H9 (cell line): ENCODE measurements around the gene PDCD7. TPM values are rescaled to one million over a fixed set of nuclear protein-coding genes. Genes with fewer than 3 reads are reported as not detected.

Source experiments
- DNase-seq: peaks from one replicate; pipeline ENCODE4 v3.0.0-alpha.2; 2017
- H2AFZ ChIP-seq: one replicate; pipeline ENCODE4 v1.6.1; 2013; ENCODE audit warnings: mild to moderate bottlenecking, low read length, control low read depth, moderate library complexity
- H2AK5ac ChIP-seq: 2 replicates; pipeline ENCODE4 v1.6.1; 2013; ENCODE audit warnings: low read length, control low read depth, mixed read lengths; ENCODE audit not compliant: insufficient read length
- H2BK120ac ChIP-seq: one replicate; pipeline ENCODE4 v1.6.1; 2013; ENCODE audit warnings: low read depth, mild to moderate bottlenecking, low read length, control low read depth, inconsistent platforms; ENCODE audit not compliant: poor library complexity, severe bottlenecking
- H2BK12ac ChIP-seq: 2 replicates; pipeline ENCODE4 v1.6.1; 2013; ENCODE audit warnings: low read length, control low read depth, mixed read lengths, low read depth; ENCODE audit not compliant: insufficient read length
- H2BK15ac ChIP-seq: 2 replicates; pipeline ENCODE4 v1.6.1; 2013; ENCODE audit warnings: low read depth, low read length, control low read depth
- H2BK20ac ChIP-seq: one replicate; pipeline ENCODE4 v1.6.1; 2013; ENCODE audit warnings: low read depth, mild to moderate bottlenecking, low read length, control low read depth, inconsistent platforms; ENCODE audit not compliant: poor library complexity, severe bottlenecking
- H2BK5ac ChIP-seq: 2 replicates; pipeline ENCODE4 v1.6.1; 2013; ENCODE audit warnings: low read length, control low read depth, mixed read lengths; ENCODE audit not compliant: insufficient read length
- H3K14ac ChIP-seq: 2 replicates; pipeline ENCODE4 v1.6.1; 2013; ENCODE audit warnings: low read length, control low read depth; ENCODE audit not compliant: insufficient read depth
- H3K18ac ChIP-seq: 2 replicates; pipeline ENCODE4 v1.6.1; 2013; ENCODE audit warnings: low read depth, mild to moderate bottlenecking, mixed read lengths, low read length, control low read depth; ENCODE audit not compliant: insufficient read length
- H3K23ac ChIP-seq: 2 replicates; pipeline ENCODE4 v1.6.1; 2013; ENCODE audit warnings: low read length, control low read depth, mixed read lengths, low read depth; ENCODE audit not compliant: insufficient read length
- H3K23me2 ChIP-seq: 2 replicates; pipeline ENCODE4 v1.6.1; 2013; ENCODE audit warnings: low read depth, mild to moderate bottlenecking, mixed read lengths, low read length, control low read depth; ENCODE audit not compliant: insufficient read length, poor library complexity, severe bottlenecking
- H3K27ac ChIP-seq: 2 replicates; pipeline ENCODE4 v1.5.1; 2013; ENCODE audit warnings: low read length, control low read depth, mixed read lengths, low read depth; ENCODE audit not compliant: insufficient read length
- H3K27me3 ChIP-seq: 2 replicates; pipeline ENCODE4 v1.6.1; 2013; ENCODE audit warnings: low read length, control low read depth, inconsistent platforms; ENCODE audit not compliant: insufficient read depth
- H3K4ac ChIP-seq: 2 replicates; pipeline ENCODE4 v1.6.1; 2013; ENCODE audit warnings: low read depth, mild to moderate bottlenecking, control low read depth, inconsistent platforms, low read length, moderate library complexity
- H3K4me1 ChIP-seq: 2 replicates; pipeline ENCODE4 v1.6.1; 2013; ENCODE audit warnings: low read length, control low read depth, inconsistent platforms; ENCODE audit not compliant: insufficient read depth
- H3K4me2 ChIP-seq: 2 replicates; pipeline ENCODE4 v1.6.1; 2013; ENCODE audit warnings: low read length, control low read depth, mixed read lengths; ENCODE audit not compliant: insufficient read length, insufficient read depth
- H3K56ac ChIP-seq: 2 replicates; pipeline ENCODE4 v1.6.1; 2013; ENCODE audit warnings: low read depth, mild to moderate bottlenecking, mixed read lengths, low read length, control low read depth; ENCODE audit not compliant: insufficient read length
- H3K79me1 ChIP-seq: 2 replicates; pipeline ENCODE4 v1.6.1; 2013; ENCODE audit warnings: low read depth, mild to moderate bottlenecking, moderate library complexity, low read length, control low read depth, inconsistent platforms; ENCODE audit not compliant: insufficient read depth, poor library complexity, severe bottlenecking
- H3K79me2 ChIP-seq: 2 replicates; pipeline ENCODE4 v1.6.1; 2013; ENCODE audit warnings: low read length, control low read depth, inconsistent platforms; ENCODE audit not compliant: insufficient read depth
- H3K9ac ChIP-seq: 2 replicates; pipeline ENCODE4 v1.6.1; 2013; ENCODE audit warnings: low read length, control low read depth, mixed read lengths; ENCODE audit not compliant: insufficient read length; ENCODE audit errors: extremely low read depth
- H3K9me3 ChIP-seq: one replicate; pipeline ENCODE4 v1.6.1; 2013; ENCODE audit warnings: low read depth, low read length, inconsistent platforms; ENCODE audit not compliant: control insufficient read depth
- H3T11ph ChIP-seq: one replicate; pipeline ENCODE4 v1.6.1; 2013; ENCODE audit warnings: mild to moderate bottlenecking, low read length, control low read depth, inconsistent platforms
- H4K20me1 ChIP-seq: one replicate; pipeline ENCODE4 v1.6.1; 2013; ENCODE audit not compliant: control insufficient read depth, insufficient read length, insufficient read depth
- H4K5ac ChIP-seq: 2 replicates; pipeline ENCODE4 v1.6.1; 2013; ENCODE audit warnings: low read depth, mild to moderate bottlenecking, mixed read lengths, low read length, control low read depth; ENCODE audit not compliant: insufficient read length
- H4K8ac ChIP-seq: replicated peaks from 2 replicates; pipeline ENCODE4 v1.6.1; 2013; ENCODE audit warnings: low read length, control low read depth, mixed read lengths, low read depth; ENCODE audit not compliant: insufficient read length
- H4K91ac ChIP-seq: 2 replicates; pipeline ENCODE4 v1.6.1; 2013; ENCODE audit warnings: low read depth, mild to moderate bottlenecking, moderate library complexity, mixed read lengths, low read length, control low read depth; ENCODE audit not compliant: insufficient read length
- H3K27ac Mint-ChIP-seq, 3 experiments: 2 replicates in 2 of 3; 3 replicates in 1 of 3; pipeline ENCODE4 v1.8.0; 2020 to 2021; ENCODE audit warnings: mixed read lengths in 3 of 3, mild to moderate bottlenecking in 1 of 3, moderate library complexity in 1 of 3
- H3K27me3 Mint-ChIP-seq: 2 replicates; pipeline ENCODE4 v1.8.0; 2021; ENCODE audit warnings: low read depth, mild to moderate bottlenecking, moderate library complexity, mixed read lengths
- H3K36me3 Mint-ChIP-seq, 3 experiments: 2 replicates in 2 of 3; 3 replicates in 1 of 3; pipeline ENCODE4 v1.8.0; 2020 to 2021; ENCODE audit warnings: low read depth in 3 of 3, mixed read lengths in 3 of 3; ENCODE audit not compliant: insufficient read depth in 1 of 3
- H3K4me1 Mint-ChIP-seq, 2 experiments: 2 replicates each; pipeline ENCODE4 v1.8.0; 2020; ENCODE audit warnings: mixed read lengths in 2 of 2
- H3K4me3 Mint-ChIP-seq, 2 experiments: 2 replicates in 1 of 2; 3 replicates in 1 of 2; pipeline ENCODE4 v1.8.0; 2020 to 2021; ENCODE audit warnings: mild to moderate bottlenecking in 2 of 2, mixed read lengths in 2 of 2, moderate library complexity in 1 of 2
- H3K9me3 Mint-ChIP-seq, 2 experiments: 2 replicates in 1 of 2; 3 replicates in 1 of 2; pipeline ENCODE4 v1.8.0; 2020; ENCODE audit warnings: mild to moderate bottlenecking in 2 of 2, mixed read lengths in 2 of 2, moderate library complexity in 1 of 2
- WGBS: extraction: QIAGEN DNeasy Blood & Tissue Kit; methylation state at CpG from one replicate; pipeline ENCODE4 v1.1.7; 2013; ENCODE audit warnings: missing lambda C conversion rate, low lambda C conversion rate, mixed read lengths; ENCODE audit not compliant: insufficient read length; ENCODE audit errors: extremely low coverage; 5-methylcytosine and 5-hydroxymethylcytosine counted together
- total RNA-seq: library from RNA; stranded (reverse); gene quantifications from 2 replicates; pipeline ENCODE4 v1.2.1, GENCODE V29; 2021
- TF ChIP-seq, protein P1 (sequence below): fragments of 200-600 bp; sonication (generic); conservative IDR thresholded peaks from 3 replicates; pipeline ENCODE4 v1.8.0; 2021; ENCODE audit warnings: antibody characterized with exemption, mild to moderate bottlenecking

The PDCD7 gene
- total RNA-seq, 1 experiment from 2014 or later, result 35.2 TPM

DNA sequence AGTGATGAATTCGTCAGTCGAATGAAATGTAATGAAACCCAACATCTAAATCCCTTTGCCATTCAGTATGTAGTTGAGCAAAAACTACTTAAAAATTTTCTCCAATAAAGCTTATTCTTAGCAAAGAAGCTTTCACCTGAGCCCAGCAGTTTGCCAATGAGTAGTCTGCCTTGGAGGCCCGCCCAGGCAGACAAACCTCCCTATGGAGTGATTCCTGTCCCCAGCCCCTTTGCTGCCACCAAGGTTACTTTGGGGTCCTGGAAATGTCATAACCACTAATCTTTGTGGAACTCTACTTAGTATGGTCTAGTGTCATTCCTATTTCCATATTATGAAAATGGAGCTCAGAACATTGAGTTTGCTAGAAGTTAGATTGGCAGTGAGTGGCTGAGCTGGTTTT lies 30.7 kb downstream of the PDCD7 start:
- Histone ChIP-seq H2BK120ac (no peak overlapping the region), H3K56ac (no peak overlapping the region), H3K4ac (no peak overlapping the region), H3K27me3 (no peaks in the 10 kb centered on the region), H3T11ph (no peak overlapping the region), H3K79me2 (no peaks in the 10 kb centered on the region), H3K18ac (no peak overlapping the region), H2AFZ (no peak overlapping the region), H3K23me2 (peaks cover 3% of the 10 kb centered on the region), H3K79me1 (no peaks in the 10 kb centered on the region), H2BK5ac (no peak overlapping the region), H4K5ac (no peak overlapping the region), H3K23ac (no peak overlapping the region), H2BK12ac (no peak overlapping the region), H3K27ac (no peak overlapping the region), H3K9me3 (no peaks in the 10 kb centered on the region), H4K8ac (no peak overlapping the region), H4K91ac (no peak overlapping the region), H3K9ac (no peak overlapping the region), H3K14ac (no peak overlapping the region), H2AK5ac (no peak overlapping the region), H2BK20ac (no peak overlapping the region), H4K20me1 (no peaks in the 10 kb centered on the region), H3K4me1 (no peaks in the 10 kb centered on the region), H3K4me2 (no peak overlapping the region), H2BK15ac (no peak overlapping the region)
- H3K4me3 Mint-ChIP-seq, result no peak overlapping the region
- H3K4me1 Mint-ChIP-seq, result peaks cover 4% of the 10 kb centered on the region in 2 experiments; a peak in 3 of 4 replicates
- H3K27ac Mint-ChIP-seq, result no peak overlapping the region; a peak in 1 of 7 replicates
- DNase-seq, result no peak
- H3K9me3 Mint-ChIP-seq, result no peaks in the 10 kb centered on the region
- TF ChIP-seq, protein P1, sequence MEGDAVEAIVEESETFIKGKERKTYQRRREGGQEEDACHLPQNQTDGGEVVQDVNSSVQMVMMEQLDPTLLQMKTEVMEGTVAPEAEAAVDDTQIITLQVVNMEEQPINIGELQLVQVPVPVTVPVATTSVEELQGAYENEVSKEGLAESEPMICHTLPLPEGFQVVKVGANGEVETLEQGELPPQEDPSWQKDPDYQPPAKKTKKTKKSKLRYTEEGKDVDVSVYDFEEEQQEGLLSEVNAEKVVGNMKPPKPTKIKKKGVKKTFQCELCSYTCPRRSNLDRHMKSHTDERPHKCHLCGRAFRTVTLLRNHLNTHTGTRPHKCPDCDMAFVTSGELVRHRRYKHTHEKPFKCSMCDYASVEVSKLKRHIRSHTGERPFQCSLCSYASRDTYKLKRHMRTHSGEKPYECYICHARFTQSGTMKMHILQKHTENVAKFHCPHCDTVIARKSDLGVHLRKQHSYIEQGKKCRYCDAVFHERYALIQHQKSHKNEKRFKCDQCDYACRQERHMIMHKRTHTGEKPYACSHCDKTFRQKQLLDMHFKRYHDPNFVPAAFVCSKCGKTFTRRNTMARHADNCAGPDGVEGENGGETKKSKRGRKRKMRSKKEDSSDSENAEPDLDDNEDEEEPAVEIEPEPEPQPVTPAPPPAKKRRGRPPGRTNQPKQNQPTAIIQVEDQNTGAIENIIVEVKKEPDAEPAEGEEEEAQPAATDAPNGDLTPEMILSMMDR, result no peak
- H3K27me3 Mint-ChIP-seq, result no peaks in the 10 kb centered on the region
- H3K36me3 Mint-ChIP-seq, result peaks cover 6 to 19% (median 8%) of the 10 kb centered on the region in 3 experiments; a peak in 6 of 7 replicates
- WGBS, result no CpG with 5 or more reads among the region's 3 CpGs
